ENCODE measurements around the gene PSMD6.

- TF ChIP-seq CTCF (IDR thresholded peaks at IDR 0.05) (no peak), POLR2AphosphoS5 (IDR thresholded peaks at IDR 0.05) (no peak), POLR2A (IDR thresholded peaks at IDR 0.05) (no peak)
Observed at GRCh38 chr3:64038253-64038767, 15.0 kb upstream of the PSMD6 start.

Measured in breast epithelium (tissue), 3 donors.